SU-DHL-6 (cell line): ENCODE measurements around the gene TES.

Experiments
- EZH2phosphoT487 ChIP-seq: fragments of 200-600 bp; sonication (generic), shearing (Covaris generic); conservative IDR thresholded peaks from 2 replicates; pipeline ENCODE4 v1.6.1; 2018; ENCODE audit warnings: mild to moderate bottlenecking, antibody characterized with exemption, low read length, moderate library complexity, mixed read lengths
- TF ChIP-seq, protein P1 (sequence below): fragments of 200-600 bp; sonication (generic); IDR thresholded peaks from one replicate; pipeline ENCODE4 v1.5.1; 2017; ENCODE audit warnings: antibody characterized with exemption, mild to moderate bottlenecking, low read length, moderate library complexity; ENCODE audit not compliant: insufficient read depth, poor library complexity, severe bottlenecking

DNA sequence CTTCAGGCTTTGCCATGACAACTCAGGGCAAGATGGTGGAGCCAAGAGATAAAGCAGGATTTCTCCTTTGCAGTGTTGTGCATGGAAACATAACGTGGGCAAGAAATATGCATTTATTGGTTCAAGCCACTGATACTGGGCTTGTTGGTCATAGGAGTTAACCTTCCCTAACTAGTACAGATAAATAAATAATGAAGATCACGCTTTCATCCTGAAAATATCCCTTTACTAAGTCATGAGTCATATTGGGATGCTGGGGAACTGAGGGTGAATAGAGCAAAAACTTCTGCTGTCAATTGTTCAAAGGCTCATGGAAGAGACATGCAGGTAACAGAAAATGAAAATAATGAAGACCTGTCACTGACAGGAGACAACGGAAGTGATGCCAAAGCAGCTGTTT is 55.5 kb downstream of the TES start:
- TF ChIP-seq, protein P1, sequence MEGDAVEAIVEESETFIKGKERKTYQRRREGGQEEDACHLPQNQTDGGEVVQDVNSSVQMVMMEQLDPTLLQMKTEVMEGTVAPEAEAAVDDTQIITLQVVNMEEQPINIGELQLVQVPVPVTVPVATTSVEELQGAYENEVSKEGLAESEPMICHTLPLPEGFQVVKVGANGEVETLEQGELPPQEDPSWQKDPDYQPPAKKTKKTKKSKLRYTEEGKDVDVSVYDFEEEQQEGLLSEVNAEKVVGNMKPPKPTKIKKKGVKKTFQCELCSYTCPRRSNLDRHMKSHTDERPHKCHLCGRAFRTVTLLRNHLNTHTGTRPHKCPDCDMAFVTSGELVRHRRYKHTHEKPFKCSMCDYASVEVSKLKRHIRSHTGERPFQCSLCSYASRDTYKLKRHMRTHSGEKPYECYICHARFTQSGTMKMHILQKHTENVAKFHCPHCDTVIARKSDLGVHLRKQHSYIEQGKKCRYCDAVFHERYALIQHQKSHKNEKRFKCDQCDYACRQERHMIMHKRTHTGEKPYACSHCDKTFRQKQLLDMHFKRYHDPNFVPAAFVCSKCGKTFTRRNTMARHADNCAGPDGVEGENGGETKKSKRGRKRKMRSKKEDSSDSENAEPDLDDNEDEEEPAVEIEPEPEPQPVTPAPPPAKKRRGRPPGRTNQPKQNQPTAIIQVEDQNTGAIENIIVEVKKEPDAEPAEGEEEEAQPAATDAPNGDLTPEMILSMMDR: no peak
- no peak for TF ChIP-seq EZH2phosphoT487
